Lower lobe of right lung (tissue), 2 donors: ENCODE measurements around the gene TXNL1. TPM values are rescaled to one million over a fixed set of nuclear protein-coding genes. Genes with fewer than 3 reads are reported as not detected.
A peak's percentile ranks its signal among the peaks of the same experiment; 100 is the strongest.

Experiments used
- ATAC-seq, 2 donors: fragments of 200-7000 bp; cut with Tn5 transposase; one replicate each; pipeline ENCODE4 v1.9.1; 2020 to 2022; ENCODE audit warnings: mild to moderate bottlenecking in 2 of 2, moderate library complexity in 2 of 2
- DNase-seq: peaks from one replicate; pipeline ENCODE4 v3.0.0-alpha.2; 2020
- H3K27ac ChIP-seq: fragments of 200-600 bp; one replicate; pipeline ENCODE4 v1.8.0; 2022
- H3K27me3 ChIP-seq: fragments of 200-600 bp; one replicate; pipeline ENCODE4 v1.8.0; 2022; ENCODE audit warnings: low read depth
- H3K36me3 ChIP-seq: fragments of 200-600 bp; one replicate; pipeline ENCODE4 v1.8.0; 2022; ENCODE audit warnings: mild to moderate bottlenecking
- H3K4me1 ChIP-seq: fragments of 200-600 bp; one replicate; pipeline ENCODE4 v1.8.0; 2022
- H3K4me3 ChIP-seq: fragments of 200-600 bp; one replicate; pipeline ENCODE4 v1.8.0; 2022; ENCODE audit warnings: mild to moderate bottlenecking
- H3K9me3 ChIP-seq: fragments of 200-600 bp; one replicate; pipeline ENCODE4 v1.8.0; 2022
- intact Hi-C: fragments of 100-400 bp; cut with DNase I; formaldehyde crosslinking; loops from one replicate; pipeline ENCODE4 v1.11.0; 2022
- total RNA-seq: library from RNA; stranded (reverse); fragmentation: NEBNext Ultra II Directional; extraction: Animal tissue kit (Norgen Biotek cat#: 25700); gene quantifications from one replicate; pipeline ENCODE4 v1.2.1, GENCODE V29; 2021
- TF ChIP-seq, protein P1 (sequence below): fragments of 200-600 bp; IDR thresholded peaks from one replicate; pipeline ENCODE4 v1.8.0; 2022; ENCODE audit warnings: antibody characterized with exemption, mild to moderate bottlenecking
- donor health status: DM: no; HTN: yes; CAD: no; lungs with severe emphysema.

The TXNL1 gene
- total RNA-seq, 1 donor from 2014 or later, result 53.0 TPM

DNA sequence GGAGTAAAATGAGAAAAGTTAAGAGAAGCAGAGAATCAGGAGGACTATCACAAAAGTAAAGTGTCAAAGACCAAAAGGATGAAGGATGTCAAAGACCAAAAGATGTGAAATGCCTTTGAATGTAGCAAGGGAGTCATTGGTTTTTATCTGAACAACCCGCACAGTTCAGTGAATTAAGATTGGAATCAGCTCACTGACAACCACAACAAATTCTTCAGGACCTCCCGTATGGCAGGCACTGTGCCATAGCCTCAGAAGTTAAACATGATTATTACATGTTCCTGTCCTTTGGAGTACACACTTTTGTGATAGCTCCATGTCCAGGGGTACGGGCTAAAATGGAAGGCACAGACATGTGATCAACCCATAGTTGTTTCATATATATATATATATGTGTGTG lies 5.0 kb upstream of the TXNL1 start:
- no peaks in the 10 kb centered on the region for H3K9me3 ChIP-seq
- TF ChIP-seq, protein P1, sequence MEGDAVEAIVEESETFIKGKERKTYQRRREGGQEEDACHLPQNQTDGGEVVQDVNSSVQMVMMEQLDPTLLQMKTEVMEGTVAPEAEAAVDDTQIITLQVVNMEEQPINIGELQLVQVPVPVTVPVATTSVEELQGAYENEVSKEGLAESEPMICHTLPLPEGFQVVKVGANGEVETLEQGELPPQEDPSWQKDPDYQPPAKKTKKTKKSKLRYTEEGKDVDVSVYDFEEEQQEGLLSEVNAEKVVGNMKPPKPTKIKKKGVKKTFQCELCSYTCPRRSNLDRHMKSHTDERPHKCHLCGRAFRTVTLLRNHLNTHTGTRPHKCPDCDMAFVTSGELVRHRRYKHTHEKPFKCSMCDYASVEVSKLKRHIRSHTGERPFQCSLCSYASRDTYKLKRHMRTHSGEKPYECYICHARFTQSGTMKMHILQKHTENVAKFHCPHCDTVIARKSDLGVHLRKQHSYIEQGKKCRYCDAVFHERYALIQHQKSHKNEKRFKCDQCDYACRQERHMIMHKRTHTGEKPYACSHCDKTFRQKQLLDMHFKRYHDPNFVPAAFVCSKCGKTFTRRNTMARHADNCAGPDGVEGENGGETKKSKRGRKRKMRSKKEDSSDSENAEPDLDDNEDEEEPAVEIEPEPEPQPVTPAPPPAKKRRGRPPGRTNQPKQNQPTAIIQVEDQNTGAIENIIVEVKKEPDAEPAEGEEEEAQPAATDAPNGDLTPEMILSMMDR, result no peak
- no peak for DNase-seq
- no peak for ATAC-seq
- peaks cover 7% of the 10 kb centered on the region for H3K4me1 ChIP-seq
- no peaks in the 10 kb centered on the region for H3K27me3 ChIP-seq
- no peak overlapping the region for H3K4me3 ChIP-seq
- H3K27ac ChIP-seq, result no peak overlapping the region
- H3K36me3 ChIP-seq, result no peaks in the 10 kb centered on the region
- intact Hi-C loops, result no loop called here

GRCh38 chr18:56641714-56642337 lies 3.4 kb upstream of the TXNL1 start:
- no peak for DNase-seq
- ATAC-seq, result no peak
- intact Hi-C loops, result no loop called here
- H3K4me1 ChIP-seq, result peaks cover 13% of the 10 kb centered on the region
- H3K27me3 ChIP-seq, result no peaks in the 10 kb centered on the region
- H3K4me3 ChIP-seq, result no peak overlapping the region
- TF ChIP-seq, protein P1, result no peak
- H3K27ac ChIP-seq, result no peak overlapping the region
- no peaks in the 10 kb centered on the region for H3K9me3 ChIP-seq
- H3K36me3 ChIP-seq, result no peaks in the 10 kb centered on the region

DNA sequence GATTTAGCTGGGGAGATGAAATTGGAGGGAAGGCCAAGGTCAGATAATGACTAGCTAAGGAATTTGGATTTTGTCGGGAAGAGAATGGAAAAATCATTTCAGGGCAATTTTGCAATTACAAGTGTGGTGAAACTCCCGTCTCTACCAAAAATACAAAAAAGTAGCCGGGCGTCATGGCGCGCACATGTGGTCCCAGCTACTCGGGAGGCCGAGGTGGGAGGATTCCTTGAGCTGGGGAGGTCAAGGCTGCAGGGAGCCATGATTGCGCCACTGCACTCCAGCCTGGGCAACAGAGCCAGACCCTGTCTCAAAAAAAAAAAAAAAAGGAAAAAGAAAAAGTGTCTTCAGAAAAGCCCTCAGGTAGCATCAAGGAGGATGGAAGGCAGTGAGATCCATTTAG lies 1.2 kb upstream of the TXNL1 start:
- peaks cover 35% of the 10 kb centered on the region for H3K4me1 ChIP-seq
- DNase-seq (no peak), ATAC-seq (no peak)
- no peaks in the 10 kb centered on the region for H3K36me3 ChIP-seq
- H3K4me3 ChIP-seq, result peak overlapping the region; percentile 94
- TF ChIP-seq, protein P1, result no peak
- no peak overlapping the region for H3K27ac ChIP-seq
- H3K9me3 ChIP-seq, result no peaks in the 10 kb centered on the region
- no peaks in the 10 kb centered on the region for H3K27me3 ChIP-seq
- intact Hi-C loops, result no loop called here

GRCh38 chr18:56639104-56639381 lies 651 bp upstream of the TXNL1 start:
- no peaks in the 10 kb centered on the region for H3K9me3 ChIP-seq
- peak overlapping the region; percentile 94 for H3K4me3 ChIP-seq
- H3K36me3 ChIP-seq, result no peaks in the 10 kb centered on the region
- TF ChIP-seq, protein P1, result no peak
- ATAC-seq (no peak), DNase-seq (no peak)
- H3K4me1 ChIP-seq, result peaks cover 39% of the 10 kb centered on the region
- intact Hi-C loops, result no loop called here
- H3K27me3 ChIP-seq, result no peaks in the 10 kb centered on the region
- peak overlapping the region; percentile 95 for H3K27ac ChIP-seq

GRCh38 chr18:56637711-56638231 lies 621 bp downstream of the TXNL1 start:
- Histone ChIP-seq H3K27ac (peak overlapping the region; percentile 95), H3K27me3 (no peaks in the 10 kb centered on the region), H3K36me3 (no peaks in the 10 kb centered on the region), H3K4me3 (peak overlapping the region; percentile 94), H3K9me3 (no peaks in the 10 kb centered on the region), H3K4me1 (peaks cover 39% of the 10 kb centered on the region)
- ATAC-seq (peak; percentile 29 to 46), DNase-seq (no peak)
- intact Hi-C loops, result no loop called here
- TF ChIP-seq, protein P1, result no peak
